K562 (cell line): ENCODE measurements around the gene C2orf81. TPM values are rescaled to one million over a fixed set of nuclear protein-coding genes. Genes with fewer than 3 reads are reported as not detected.

Experiments
- BHLHE40 ChIP-seq: IDR thresholded peaks from 2 replicates; pipeline ENCODE4 v1.6.1; 2011; ENCODE audit warnings: low read length, improper control_type of control experiment
- CBX3 ChIP-seq, 2 experiments: IDR thresholded peaks; 1 replicate in 1 of 2; 2 replicates in 1 of 2; pipeline ENCODE4 v1.6.1; 2012; ENCODE audit warnings: inconsistent platforms in 2 of 2, low read length in 2 of 2, borderline replicate concordance in 1 of 2, control low read depth in 1 of 2
- CTBP1 ChIP-seq: fragments of 450-650 bp; IDR thresholded peaks from 2 replicates; pipeline ENCODE4 v1.6.1; 2016; ENCODE audit warnings: borderline replicate concordance
- FOXA3 ChIP-seq, 2 experiments: fragments of 450-650 bp in 1 of 2; sonication (generic) in 1 of 2; formaldehyde crosslinking; IDR thresholded peaks in 1 of 2; conservative IDR thresholded peaks in 1 of 2; 2 replicates each; pipeline versions ENCODE4 v1.4.0 to v1.8.0; 2020 to 2022; ENCODE audit warnings: mild to moderate bottlenecking in 2 of 2, missing genetic modification reagents in 1 of 2
- HDAC1 ChIP-seq, 2 experiments: fragments of 450-650 bp; IDR thresholded peaks; 2 replicates each; pipeline ENCODE4 v1.6.1; 2016 to 2017; ENCODE audit warnings: inconsistent platforms in 1 of 2, mild to moderate bottlenecking in 1 of 2, moderate library complexity in 1 of 2
- ILF3 ChIP-seq: fragments of 450-650 bp; IDR thresholded peaks from 2 replicates; pipeline ENCODE4 v1.6.1; 2018; ENCODE audit warnings: antibody characterized with exemption, mild to moderate bottlenecking, moderate library complexity, borderline replicate concordance
- MAFF ChIP-seq: IDR thresholded peaks from 2 replicates; pipeline ENCODE4 v1.6.1; 2012; ENCODE audit warnings: low read length, improper control_type of control experiment
- PHF21A ChIP-seq: fragments of 450-650 bp; IDR thresholded peaks from 2 replicates; pipeline ENCODE4 v1.6.1; 2017; ENCODE audit warnings: low read depth, borderline replicate concordance
- ZEB2 ChIP-seq: fragments of 450-650 bp; IDR thresholded peaks from 2 replicates; pipeline ENCODE4 v1.6.1; 2016
- ZNF165 ChIP-seq: fragments of 250-450 bp; sonication (Bioruptor Pico); IDR thresholded peaks from 2 replicates; pipeline ENCODE4 v1.4.0; 2020; ENCODE audit warnings: borderline replicate concordance
- ZNF212 ChIP-seq: fragments of 450-650 bp; formaldehyde crosslinking; IDR thresholded peaks from 2 replicates; pipeline ENCODE4 v1.4.0; 2020; ENCODE audit warnings: mild to moderate bottlenecking
- polyA plus RNA-seq, 8 experiments: library from polyadenylated mRNA; depleted of rRNA in 4 of 8; stranded (reverse) in 5 of 8; unstranded in 3 of 8; fragments of >200 nt; fragmentation: Nextera tagmentation in 2 of 8; fragmentation: Illumina TruSeq in 1 of 8; extraction: Ambion mirVana in 2 of 8; extraction: Trizol in 1 of 8; gene quantifications; 2 replicates each; pipeline versions ENCODE4 v1.2.1 to v1.2.3, GENCODE V29; 2011 to 2014; ENCODE audit warnings: inconsistent platforms in 1 of 8, missing spikeins in 1 of 8
- total RNA-seq, 7 experiments: library from RNA; depleted of rRNA in 6 of 7; stranded (reverse); fragments of >200 nt in 6 of 7; fragmentation: Illumina TruSeq in 2 of 7; extraction: Trizol in 2 of 7; gene quantifications; 2 replicates each; pipeline versions ENCODE4 v1.2.1 to v1.2.3, GENCODE V29; 2011 to 2021; ENCODE audit warnings: low replicate concordance in 1 of 7
- TF ChIP-seq, protein P1 (sequence below): fragments of 450-650 bp; formaldehyde crosslinking; IDR thresholded peaks from 2 replicates; pipeline ENCODE4 v1.4.0; 2020; ENCODE audit warnings: mild to moderate bottlenecking
- TF ChIP-seq, protein P2 (sequence below), 2 experiments: fragments of 450-650 bp; formaldehyde crosslinking in 1 of 2; IDR thresholded peaks; 2 replicates each; pipeline versions ENCODE4 v1.4.0 to v1.6.1; 2014 to 2020; ENCODE audit warnings: mild to moderate bottlenecking in 2 of 2, borderline replicate concordance in 1 of 2, low read depth in 1 of 2
- TF ChIP-seq, protein P3 (sequence below): fragments of 250-450 bp; sonication (Bioruptor Pico); IDR thresholded peaks from 2 replicates; pipeline ENCODE4 v1.4.0; 2020
- TF ChIP-seq, protein P4 (sequence below): sonication (generic); formaldehyde crosslinking; IDR thresholded peaks from 2 replicates; pipeline ENCODE4 v1.8.0; 2022; ENCODE audit warnings: missing genetic modification reagents, mild to moderate bottlenecking, borderline replicate concordance

C2orf81 gene
- total and polyA plus RNA-seq, 9 of the 15 experiments (the other 6 are each of a cell fraction or from before 2014, with no cell fraction given) = 0.06 TPM; not detected in 8

DNA sequence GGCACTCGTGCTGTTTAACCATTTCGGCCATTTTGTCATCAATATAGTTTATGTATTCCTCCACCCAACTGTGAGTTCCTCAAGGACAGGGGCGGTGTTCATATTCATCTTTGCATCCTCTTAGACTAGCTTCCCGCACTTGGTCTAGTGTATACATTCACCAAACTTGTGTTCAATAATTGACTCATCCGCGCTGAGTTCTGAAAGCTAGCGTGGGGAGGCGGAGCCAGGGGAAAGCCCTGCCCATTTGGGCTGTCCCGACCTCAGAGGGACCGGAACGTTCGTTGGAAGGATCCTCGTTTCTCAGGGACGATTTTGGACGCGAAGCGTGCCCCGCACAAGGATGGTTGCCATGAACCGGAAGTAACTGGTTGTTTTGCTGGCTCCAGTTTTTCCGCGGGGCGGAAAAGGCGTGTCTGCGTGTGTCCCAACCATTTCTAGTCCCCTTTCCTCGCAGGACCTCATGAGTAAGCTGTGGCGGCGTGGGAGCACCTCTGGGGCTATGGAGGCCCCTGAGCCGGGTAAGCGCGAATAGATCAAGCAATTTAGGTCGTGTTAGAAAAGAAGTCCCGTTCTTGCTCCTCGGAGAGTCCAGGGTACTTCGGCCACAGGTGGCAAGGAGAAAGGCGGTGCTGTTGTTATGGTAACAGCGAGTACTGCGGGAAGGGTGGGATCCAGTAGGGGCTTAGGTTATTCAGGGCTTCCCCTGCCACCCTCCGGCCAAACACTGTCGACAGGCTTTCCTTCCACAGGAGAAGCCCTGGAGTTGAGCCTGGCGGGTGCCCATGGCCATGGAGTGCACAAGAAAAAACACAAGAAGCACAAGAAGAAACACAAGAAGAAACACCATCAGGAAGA lies 33.5 kb upstream of the C2orf81 start, which contains the start of gene INO80B (continued):
- TF ChIP-seq, protein P1, sequence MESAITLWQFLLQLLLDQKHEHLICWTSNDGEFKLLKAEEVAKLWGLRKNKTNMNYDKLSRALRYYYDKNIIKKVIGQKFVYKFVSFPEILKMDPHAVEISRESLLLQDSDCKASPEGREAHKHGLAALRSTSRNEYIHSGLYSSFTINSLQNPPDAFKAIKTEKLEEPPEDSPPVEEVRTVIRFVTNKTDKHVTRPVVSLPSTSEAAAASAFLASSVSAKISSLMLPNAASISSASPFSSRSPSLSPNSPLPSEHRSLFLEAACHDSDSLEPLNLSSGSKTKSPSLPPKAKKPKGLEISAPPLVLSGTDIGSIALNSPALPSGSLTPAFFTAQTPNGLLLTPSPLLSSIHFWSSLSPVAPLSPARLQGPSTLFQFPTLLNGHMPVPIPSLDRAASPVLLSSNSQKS (CRISPR knock-in tag) = no peak
- peak; percentile 91; the same call in 1 of the 2 replicates for TF ChIP-seq CTBP1
- TF ChIP-seq, protein P2, sequence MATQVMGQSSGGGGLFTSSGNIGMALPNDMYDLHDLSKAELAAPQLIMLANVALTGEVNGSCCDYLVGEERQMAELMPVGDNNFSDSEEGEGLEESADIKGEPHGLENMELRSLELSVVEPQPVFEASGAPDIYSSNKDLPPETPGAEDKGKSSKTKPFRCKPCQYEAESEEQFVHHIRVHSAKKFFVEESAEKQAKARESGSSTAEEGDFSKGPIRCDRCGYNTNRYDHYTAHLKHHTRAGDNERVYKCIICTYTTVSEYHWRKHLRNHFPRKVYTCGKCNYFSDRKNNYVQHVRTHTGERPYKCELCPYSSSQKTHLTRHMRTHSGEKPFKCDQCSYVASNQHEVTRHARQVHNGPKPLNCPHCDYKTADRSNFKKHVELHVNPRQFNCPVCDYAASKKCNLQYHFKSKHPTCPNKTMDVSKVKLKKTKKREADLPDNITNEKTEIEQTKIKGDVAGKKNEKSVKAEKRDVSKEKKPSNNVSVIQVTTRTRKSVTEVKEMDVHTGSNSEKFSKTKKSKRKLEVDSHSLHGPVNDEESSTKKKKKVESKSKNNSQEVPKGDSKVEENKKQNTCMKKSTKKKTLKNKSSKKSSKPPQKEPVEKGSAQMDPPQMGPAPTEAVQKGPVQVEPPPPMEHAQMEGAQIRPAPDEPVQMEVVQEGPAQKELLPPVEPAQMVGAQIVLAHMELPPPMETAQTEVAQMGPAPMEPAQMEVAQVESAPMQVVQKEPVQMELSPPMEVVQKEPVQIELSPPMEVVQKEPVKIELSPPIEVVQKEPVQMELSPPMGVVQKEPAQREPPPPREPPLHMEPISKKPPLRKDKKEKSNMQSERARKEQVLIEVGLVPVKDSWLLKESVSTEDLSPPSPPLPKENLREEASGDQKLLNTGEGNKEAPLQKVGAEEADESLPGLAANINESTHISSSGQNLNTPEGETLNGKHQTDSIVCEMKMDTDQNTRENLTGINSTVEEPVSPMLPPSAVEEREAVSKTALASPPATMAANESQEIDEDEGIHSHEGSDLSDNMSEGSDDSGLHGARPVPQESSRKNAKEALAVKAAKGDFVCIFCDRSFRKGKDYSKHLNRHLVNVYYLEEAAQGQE (IDR thresholded peaks at IDR 0.05; ENCODE audit: borderline replicate concordance) = peak; percentile 58
- TF ChIP-seq, protein P2 (CRISPR knock-in tag; IDR thresholded peaks at IDR 0.05; ENCODE audit: low read depth) = no peak
- TF ChIP-seq HDAC1 (IDR thresholded peaks at IDR 0.05) = peak; percentile 75 to 98; a peak in 3 of 4 replicates
- TF ChIP-seq ZEB2 = peak; percentile 99
- peak; percentile 37 for TF ChIP-seq BHLHE40
- 0 out of 4 replicates have a peak, but pooled peaks of 1 of the 2 experiments have one; percentile 47 for TF ChIP-seq FOXA3 (CRISPR knock-in tag; conservative IDR thresholded peaks at IDR 0.05 in 1 of 2, IDR thresholded peaks at IDR 0.05 in 1 of 2)
- TF ChIP-seq CBX3 (IDR thresholded peaks at IDR 0.05; ENCODE audit: borderline replicate concordance in 1 of 2, low read length in 2 of 2) = peak in 1 of 2 experiments; percentile 97; a peak in 2 of 3 replicates
- TF ChIP-seq ZNF212 = no peak
- TF ChIP-seq ILF3 = no peak
- TF ChIP-seq PHF21A = no peak
- TF ChIP-seq ZNF165 (CRISPR knock-in tag) = no peak
- TF ChIP-seq, protein P3, sequence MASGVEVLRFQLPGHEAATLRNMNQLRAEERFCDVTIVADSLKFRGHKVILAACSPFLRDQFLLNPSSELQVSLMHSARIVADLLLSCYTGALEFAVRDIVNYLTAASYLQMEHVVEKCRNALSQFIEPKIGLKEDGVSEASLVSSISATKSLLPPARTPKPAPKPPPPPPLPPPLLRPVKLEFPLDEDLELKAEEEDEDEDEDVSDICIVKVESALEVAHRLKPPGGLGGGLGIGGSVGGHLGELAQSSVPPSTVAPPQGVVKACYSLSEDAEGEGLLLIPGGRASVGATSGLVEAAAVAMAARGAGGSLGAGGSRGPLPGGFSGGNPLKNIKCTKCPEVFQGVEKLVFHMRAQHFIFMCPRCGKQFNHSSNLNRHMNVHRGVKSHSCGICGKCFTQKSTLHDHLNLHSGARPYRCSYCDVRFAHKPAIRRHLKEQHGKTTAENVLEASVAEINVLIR (CRISPR knock-in tag) = 0 out of 2 replicates have a peak, but pooled peaks have one; percentile 62
- TF ChIP-seq MAFF = peak; percentile 37; the same call in 1 of the 2 replicates
- TF ChIP-seq, protein P4, sequence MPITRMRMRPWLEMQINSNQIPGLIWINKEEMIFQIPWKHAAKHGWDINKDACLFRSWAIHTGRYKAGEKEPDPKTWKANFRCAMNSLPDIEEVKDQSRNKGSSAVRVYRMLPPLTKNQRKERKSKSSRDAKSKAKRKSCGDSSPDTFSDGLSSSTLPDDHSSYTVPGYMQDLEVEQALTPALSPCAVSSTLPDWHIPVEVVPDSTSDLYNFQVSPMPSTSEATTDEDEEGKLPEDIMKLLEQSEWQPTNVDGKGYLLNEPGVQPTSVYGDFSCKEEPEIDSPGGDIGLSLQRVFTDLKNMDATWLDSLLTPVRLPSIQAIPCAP = no peak
